Endothelial cell of umbilical vein (primary cell): ENCODE results near the gene MCTP2. TPM values are rescaled to one million over a fixed set of nuclear protein-coding genes. Genes with fewer than 3 reads are reported as not detected.

ENCODE experiments used
- BruUV-seq: library from RNA; stranded (reverse); fragments of 400-500 nt; replicated peaks from 2 replicates; lab custom pipeline; 2021; lab: Mats Ljungman, UMichigan
- CTCF ChIA-PET: fragments of 300-600, 350-600 bp; sonication (Branson Sonifier 250); formaldehyde crosslinking; loops from one replicate; lab custom pipeline; 2021; ENCODE audit warnings: antibody characterized with exemption, inconsistent platforms; lab: Charles Lee
- POLR2A ChIA-PET: fragments of 300-600, 350-600 bp; sonication (Branson Sonifier 250); formaldehyde crosslinking; loops from one replicate; lab custom pipeline; 2021; ENCODE audit warnings: antibody characterized with exemption, inconsistent platforms; lab: Charles Lee
- DNase-seq: peaks from one replicate; pipeline ENCODE4 v3.0.0-alpha.2; 2011; ENCODE audit warnings: low read depth, low spot score
- FAIRE-seq: peaks from 2 replicates; lab custom pipeline; 2011; peaks lifted over from hg19 to GRCh38; lab: Jason Lieb, UNC
- H2AFZ ChIP-seq: 2 replicates; pipeline ENCODE4 v1.6.0; 2012; ENCODE audit warnings: low read depth, low read length, control low read depth, inconsistent platforms
- H3K27ac ChIP-seq: 2 replicates; pipeline ENCODE4 v1.5.1; 2011; ENCODE audit warnings: low read depth, mild to moderate bottlenecking, control low read depth, low read length, moderate library complexity; ENCODE audit not compliant: insufficient read depth
- H3K27me3 ChIP-seq, 2 experiments: 2 replicates each; pipeline versions ENCODE4 v1.6.0 to v1.6.1; 2011; ENCODE audit warnings: low read length in 2 of 2, mixed read lengths in 1 of 2; ENCODE audit not compliant: control insufficient read depth in 2 of 2, insufficient read depth in 2 of 2
- H3K36me3 ChIP-seq, 2 experiments: 2 replicates in 1 of 2; 3 replicates in 1 of 2; pipeline ENCODE4 v1.5.1; 2011; ENCODE audit warnings: low read length in 2 of 2, mild to moderate bottlenecking in 1 of 2, moderate library complexity in 1 of 2; ENCODE audit not compliant: control insufficient read depth in 2 of 2, insufficient read depth in 2 of 2; ENCODE audit errors: extremely low read depth in 1 of 2
- H3K4me1 ChIP-seq: 3 replicates; pipeline ENCODE4 v1.5.1; 2011; ENCODE audit warnings: mild to moderate bottlenecking, low read length; ENCODE audit not compliant: control insufficient read depth, insufficient read depth; ENCODE audit errors: extremely low read depth
- H3K4me2 ChIP-seq: 2 replicates; pipeline ENCODE4 v1.6.1; 2011; ENCODE audit warnings: low read length, control low read depth, mixed read lengths; ENCODE audit not compliant: insufficient read depth
- H3K4me3 ChIP-seq, 3 experiments: fragments of 200-600 bp in 1 of 3; sonication (generic), shearing (Covaris generic) in 1 of 3; replicated peaks in 1 of 3; 2 replicates each; pipeline ENCODE4 v1.5.1; 2011 to 2016; ENCODE audit warnings: control low read depth in 3 of 3, low read length in 3 of 3, mild to moderate bottlenecking in 2 of 3, inconsistent platforms in 1 of 3, low read depth in 1 of 3, moderate library complexity in 1 of 3; ENCODE audit not compliant: insufficient read depth in 1 of 3
- H3K79me2 ChIP-seq: 2 replicates; pipeline ENCODE4 v1.6.0; 2012; ENCODE audit warnings: low read length, inconsistent platforms; ENCODE audit not compliant: control insufficient read depth, insufficient read depth
- H3K9ac ChIP-seq: replicated peaks from 2 replicates; pipeline ENCODE3; 2011; ENCODE audit warnings: low read length, control low read depth; ENCODE audit not compliant: insufficient read depth; ENCODE audit errors: extremely low read depth
- H3K9me1 ChIP-seq: replicated peaks from 3 replicates; pipeline ENCODE4 v1.6.0; 2011; ENCODE audit warnings: mild to moderate bottlenecking, low read length; ENCODE audit not compliant: control insufficient read depth, insufficient read depth; ENCODE audit errors: extremely low read depth
- H3K9me3 ChIP-seq: replicated peaks from 2 replicates; pipeline ENCODE4 v1.5.1; 2012; ENCODE audit warnings: low read length, inconsistent platforms; ENCODE audit not compliant: control insufficient read depth, insufficient read depth
- H4K20me1 ChIP-seq: replicated peaks from 2 replicates; pipeline ENCODE3; 2011; ENCODE audit warnings: mild to moderate bottlenecking, low read length; ENCODE audit not compliant: control insufficient read depth, insufficient read depth; ENCODE audit errors: extremely low read depth
- CTCF ChIP-seq, 2 donors: IDR thresholded peaks; 1 replicate in 1 of 2; 2 replicates in 1 of 2; pipeline ENCODE4 v1.5.1; 2011; ENCODE audit warnings: low read length in 2 of 2, mild to moderate bottlenecking in 2 of 2, moderate library complexity in 2 of 2, control low read depth in 1 of 2, inconsistent platforms in 1 of 2, low read depth in 1 of 2; ENCODE audit not compliant: insufficient read depth in 1 of 2; ENCODE audit errors: extremely low read depth in 1 of 2
- EZH2 ChIP-seq: IDR thresholded peaks from 2 replicates; pipeline ENCODE4 v1.6.1; 2012; ENCODE audit warnings: borderline replicate concordance, low read depth, mild to moderate bottlenecking, moderate library complexity, low read length, inconsistent platforms; ENCODE audit not compliant: severe bottlenecking
- FOS ChIP-seq: IDR thresholded peaks from 2 replicates; pipeline ENCODE4 v1.6.1; 2011; ENCODE audit warnings: mild to moderate bottlenecking, low read length, moderate library complexity, borderline replicate concordance; ENCODE audit not compliant: insufficient read depth
- GATA2 ChIP-seq: IDR thresholded peaks from 2 replicates; pipeline ENCODE4 v1.7.0; 2011; ENCODE audit warnings: low read depth, mild to moderate bottlenecking, moderate library complexity, mixed read lengths, low read length; ENCODE audit not compliant: insufficient read length, insufficient read depth
- MAX ChIP-seq: IDR thresholded peaks from 2 replicates; pipeline ENCODE4 v1.6.1; 2011; ENCODE audit not compliant: insufficient read depth, insufficient read length
- POLR2A ChIP-seq: IDR thresholded peaks from 2 replicates; pipeline ENCODE4 v1.6.1; 2012; ENCODE audit warnings: low read depth, mild to moderate bottlenecking, control low read depth, low read length
- dilution Hi-C: fragments of 300-500 bp; cut with MboI; formaldehyde crosslinking; loops from one replicate; pipeline ENCODE4 v1.15.0; 2019; ENCODE audit warnings: low sequenced_read_pairs; ENCODE audit not compliant: extremely low pct_ligation_motif_present
- intact Hi-C: fragments of 100-400 bp; cut with micrococcal nuclease; formaldehyde crosslinking; loops from one replicate; pipeline ENCODE4 v1.10.0; 2022
- polyA plus RNA-seq, 4 experiments: library from polyadenylated mRNA; depleted of rRNA in 3 of 4; stranded (reverse) in 3 of 4; unstranded in 1 of 4; fragments of >200 nt; gene quantifications; 2 replicates each; pipeline versions ENCODE4 v1.2.1 to v1.2.3, GENCODE V29; 2011 to 2012; ENCODE audit warnings: missing spikeins in 1 of 4
- total RNA-seq: library from RNA; stranded (reverse); gene quantifications from 2 replicates; pipeline ENCODE4 v1.2.3, GENCODE V29; 2021

Gene MCTP2
- total and polyA plus RNA-seq, 2 donors (not counting 3 experiments of a cell fraction or from before 2014, with no cell fraction given), result 0.01 to 0.75 TPM

GRCh38 chr15:94212291-94212690 lies 19.1 kb upstream of the MCTP2 start:
- H3K79me2 ChIP-seq, result no peaks in the 10 kb centered on the region
- dilution Hi-C loops, result no loop called here

More at GRCh38 chr15:94212291-94212690, 19.1 kb upstream of the MCTP2 start:
- ChIA-PET CTCF (no interaction called here), POLR2A (no interaction called here)
- Histone ChIP-seq H3K9me1 (no peaks in the 10 kb centered on the region), H3K4me2 (no peak overlapping the region), H3K4me3 (no peak overlapping the region), H4K20me1 (no peaks in the 10 kb centered on the region), H3K27me3 (no peaks in the 10 kb centered on the region), H3K36me3 (no peaks in the 10 kb centered on the region), H2AFZ (no peak overlapping the region), H3K9ac (no peak overlapping the region), H3K4me1 (no peaks in the 10 kb centered on the region), H3K27ac (no peak overlapping the region), H3K9me3 (no peaks in the 10 kb centered on the region)
- no TSS peak for BruUV-seq
- DNase-seq (no peak), FAIRE-seq (no peak)
- TF ChIP-seq GATA2 (no peak), MAX (no peak), POLR2A (no peak), CTCF (IDR thresholded peaks at IDR 0.05; ENCODE audit: extremely low read depth in 1 of 2, insufficient read depth in 1 of 2, low read depth in 1 of 2, low read length in 2 of 2) (no peak), FOS (no peak), EZH2 (no peak)
- intact Hi-C loops, result no loop called here
